Endothelial cell of umbilical vein (primary cell): Measurements from ENCODE around the gene ST6GALNAC4. TPM values are rescaled to one million over a fixed set of nuclear protein-coding genes. Genes with fewer than 3 reads are reported as not detected.

Experiments
- BruUV-seq: library from RNA; stranded (reverse); fragments of 400-500 nt; replicated peaks from 2 replicates; lab custom pipeline; 2021; lab: Mats Ljungman, UMichigan
- CTCF ChIA-PET: fragments of 300-600, 350-600 bp; sonication (Branson Sonifier 250); formaldehyde crosslinking; loops from one replicate; lab custom pipeline; 2021; ENCODE audit warnings: antibody characterized with exemption, inconsistent platforms; lab: Charles Lee
- POLR2A ChIA-PET: fragments of 300-600, 350-600 bp; sonication (Branson Sonifier 250); formaldehyde crosslinking; loops from one replicate; lab custom pipeline; 2021; ENCODE audit warnings: antibody characterized with exemption, inconsistent platforms; lab: Charles Lee
- DNase-seq: peaks from one replicate; pipeline ENCODE4 v3.0.0-alpha.2; 2011; ENCODE audit warnings: low read depth, low spot score
- FAIRE-seq: peaks from 2 replicates; lab custom pipeline; 2011; peaks lifted over from hg19 to GRCh38; lab: Jason Lieb, UNC
- H2AFZ ChIP-seq: 2 replicates; pipeline ENCODE4 v1.6.0; 2012; ENCODE audit warnings: low read depth, low read length, control low read depth, inconsistent platforms
- H3K27ac ChIP-seq: 2 replicates; pipeline ENCODE4 v1.5.1; 2011; ENCODE audit warnings: low read depth, mild to moderate bottlenecking, control low read depth, low read length, moderate library complexity; ENCODE audit not compliant: insufficient read depth
- H3K27me3 ChIP-seq, 2 experiments: 2 replicates each; pipeline versions ENCODE4 v1.6.0 to v1.6.1; 2011; ENCODE audit warnings: low read length in 2 of 2, mixed read lengths in 1 of 2; ENCODE audit not compliant: control insufficient read depth in 2 of 2, insufficient read depth in 2 of 2
- H3K36me3 ChIP-seq, 2 experiments: 2 replicates in 1 of 2; 3 replicates in 1 of 2; pipeline ENCODE4 v1.5.1; 2011; ENCODE audit warnings: low read length in 2 of 2, mild to moderate bottlenecking in 1 of 2, moderate library complexity in 1 of 2; ENCODE audit not compliant: control insufficient read depth in 2 of 2, insufficient read depth in 2 of 2; ENCODE audit errors: extremely low read depth in 1 of 2
- H3K4me1 ChIP-seq: 3 replicates; pipeline ENCODE4 v1.5.1; 2011; ENCODE audit warnings: mild to moderate bottlenecking, low read length; ENCODE audit not compliant: control insufficient read depth, insufficient read depth; ENCODE audit errors: extremely low read depth
- H3K4me2 ChIP-seq: 2 replicates; pipeline ENCODE4 v1.6.1; 2011; ENCODE audit warnings: low read length, control low read depth, mixed read lengths; ENCODE audit not compliant: insufficient read depth
- H3K4me3 ChIP-seq, 3 experiments: fragments of 200-600 bp in 1 of 3; sonication (generic), shearing (Covaris generic) in 1 of 3; replicated peaks in 1 of 3; 2 replicates each; pipeline ENCODE4 v1.5.1; 2011 to 2016; ENCODE audit warnings: control low read depth in 3 of 3, low read length in 3 of 3, mild to moderate bottlenecking in 2 of 3, inconsistent platforms in 1 of 3, low read depth in 1 of 3, moderate library complexity in 1 of 3; ENCODE audit not compliant: insufficient read depth in 1 of 3
- H3K79me2 ChIP-seq: 2 replicates; pipeline ENCODE4 v1.6.0; 2012; ENCODE audit warnings: low read length, inconsistent platforms; ENCODE audit not compliant: control insufficient read depth, insufficient read depth
- H3K9ac ChIP-seq: replicated peaks from 2 replicates; pipeline ENCODE3; 2011; ENCODE audit warnings: low read length, control low read depth; ENCODE audit not compliant: insufficient read depth; ENCODE audit errors: extremely low read depth
- H3K9me1 ChIP-seq: replicated peaks from 3 replicates; pipeline ENCODE4 v1.6.0; 2011; ENCODE audit warnings: mild to moderate bottlenecking, low read length; ENCODE audit not compliant: control insufficient read depth, insufficient read depth; ENCODE audit errors: extremely low read depth
- H3K9me3 ChIP-seq: replicated peaks from 2 replicates; pipeline ENCODE4 v1.5.1; 2012; ENCODE audit warnings: low read length, inconsistent platforms; ENCODE audit not compliant: control insufficient read depth, insufficient read depth
- H4K20me1 ChIP-seq: replicated peaks from 2 replicates; pipeline ENCODE3; 2011; ENCODE audit warnings: mild to moderate bottlenecking, low read length; ENCODE audit not compliant: control insufficient read depth, insufficient read depth; ENCODE audit errors: extremely low read depth
- CTCF ChIP-seq, 2 donors: IDR thresholded peaks; 1 replicate in 1 of 2; 2 replicates in 1 of 2; pipeline ENCODE4 v1.5.1; 2011; ENCODE audit warnings: low read length in 2 of 2, mild to moderate bottlenecking in 2 of 2, moderate library complexity in 2 of 2, control low read depth in 1 of 2, inconsistent platforms in 1 of 2, low read depth in 1 of 2; ENCODE audit not compliant: insufficient read depth in 1 of 2; ENCODE audit errors: extremely low read depth in 1 of 2
- EZH2 ChIP-seq: IDR thresholded peaks from 2 replicates; pipeline ENCODE4 v1.6.1; 2012; ENCODE audit warnings: borderline replicate concordance, low read depth, mild to moderate bottlenecking, moderate library complexity, low read length, inconsistent platforms; ENCODE audit not compliant: severe bottlenecking
- FOS ChIP-seq: IDR thresholded peaks from 2 replicates; pipeline ENCODE4 v1.6.1; 2011; ENCODE audit warnings: mild to moderate bottlenecking, low read length, moderate library complexity, borderline replicate concordance; ENCODE audit not compliant: insufficient read depth
- GATA2 ChIP-seq: IDR thresholded peaks from 2 replicates; pipeline ENCODE4 v1.7.0; 2011; ENCODE audit warnings: low read depth, mild to moderate bottlenecking, moderate library complexity, mixed read lengths, low read length; ENCODE audit not compliant: insufficient read length, insufficient read depth
- JUN ChIP-seq: IDR thresholded peaks from 2 replicates; pipeline ENCODE4 v1.6.1; 2011; ENCODE audit warnings: borderline replicate concordance, low read depth; ENCODE audit not compliant: insufficient read length, insufficient read depth
- MYC ChIP-seq: IDR thresholded peaks from one replicate; pipeline ENCODE4 v1.6.1; 2011; ENCODE audit warnings: mild to moderate bottlenecking, low read depth, low read length
- POLR2A ChIP-seq: IDR thresholded peaks from 2 replicates; pipeline ENCODE4 v1.6.1; 2012; ENCODE audit warnings: low read depth, mild to moderate bottlenecking, control low read depth, low read length
- POLR2AphosphoS5 ChIP-seq: IDR thresholded peaks from 2 replicates; pipeline ENCODE4 v1.6.1; 2012; ENCODE audit warnings: low read depth, mild to moderate bottlenecking, control low read depth, low read length, moderate library complexity; ENCODE audit not compliant: insufficient read depth
- dilution Hi-C: fragments of 300-500 bp; cut with MboI; formaldehyde crosslinking; loops from one replicate; pipeline ENCODE4 v1.15.0; 2019; ENCODE audit warnings: low sequenced_read_pairs; ENCODE audit not compliant: extremely low pct_ligation_motif_present
- intact Hi-C: fragments of 100-400 bp; cut with micrococcal nuclease; formaldehyde crosslinking; loops from one replicate; pipeline ENCODE4 v1.10.0; 2022
- polyA plus RNA-seq, 4 experiments: library from polyadenylated mRNA; depleted of rRNA in 3 of 4; stranded (reverse) in 3 of 4; unstranded in 1 of 4; fragments of >200 nt; gene quantifications; 2 replicates each; pipeline versions ENCODE4 v1.2.1 to v1.2.3, GENCODE V29; 2011 to 2012; ENCODE audit warnings: missing spikeins in 1 of 4
- total RNA-seq: library from RNA; stranded (reverse); gene quantifications from 2 replicates; pipeline ENCODE4 v1.2.3, GENCODE V29; 2021
- TF ChIP-seq, protein P1 (sequence below): IDR thresholded peaks from 2 replicates; pipeline ENCODE4 v1.6.1; 2011; ENCODE audit not compliant: insufficient read depth, insufficient read length

ST6GALNAC4 gene
- total and polyA plus RNA-seq, 2 donors (not counting 3 experiments of a cell fraction or from before 2014, with no cell fraction given): 45.9 to 85.3 TPM

GRCh38 chr9:127868278-127868902 is 48.5 kb downstream of the ST6GALNAC4 start:
- Histone ChIP-seq H3K36me3 (peaks cover 0 to 20% of the 10 kb centered on the region in 2 experiments), H4K20me1 (no peaks in the 10 kb centered on the region), H3K4me3 (no peak overlapping the region), H3K9me1 (no peaks in the 10 kb centered on the region), H3K4me1 (peaks cover 17% of the 10 kb centered on the region), H3K27me3 (no peaks in the 10 kb centered on the region), H2AFZ (no peak overlapping the region), H3K27ac (peak overlapping the region; percentile 54), H3K79me2 (no peaks in the 10 kb centered on the region), H3K9ac (no peak overlapping the region), H3K4me2 (no peak overlapping the region), H3K9me3 (no peaks in the 10 kb centered on the region)
- ChIA-PET POLR2A (interaction anchor here (1.1 to 1.3 kb wide), 2 partner anchors 42 to 65 kb away, joined by 3 to 4 read pairs; partner anchors contain the start of gene FPGS), CTCF (interaction anchor here (1.0 to 4.5 kb wide), 9 partner anchors 14 to 133 kb away, joined by 3 to 101 read pairs (median 24); partner anchors contain the start of genes CDK9, ENG and TOR2A)
- intact Hi-C loops (loop anchor here (5.0 kb wide), 1 partner anchor 276 kb away; no protein-coding TSS in a partner anchor), dilution Hi-C loops (no loop called here)
- DNase-seq (no peak), FAIRE-seq (no peak)
- no TSS peak for BruUV-seq
- TF ChIP-seq CTCF (IDR thresholded peaks at IDR 0.05; ENCODE audit: extremely low read depth in 1 of 2, insufficient read depth in 1 of 2, low read depth in 1 of 2, low read length in 2 of 2) (no peak), MYC (no peak), JUN (no peak), POLR2A (no peak), GATA2 (no peak), POLR2AphosphoS5 (no peak), FOS (no peak), EZH2 (no peak)
- TF ChIP-seq, protein P1, sequence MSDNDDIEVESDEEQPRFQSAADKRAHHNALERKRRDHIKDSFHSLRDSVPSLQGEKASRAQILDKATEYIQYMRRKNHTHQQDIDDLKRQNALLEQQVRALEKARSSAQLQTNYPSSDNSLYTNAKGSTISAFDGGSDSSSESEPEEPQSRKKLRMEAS: no peak
